Activated CD8-positive, alpha-beta T cell treated with anti-CD3 and anti-CD28 coated beads for 36 hours (primary cell): Measurements from ENCODE around the gene MYH15. TPM values are rescaled to one million over a fixed set of nuclear protein-coding genes. Genes with fewer than 3 reads are reported as not detected.

Experiments
- ATAC-seq: fragments of 200-7000 bp; cut with Tn5 transposase; one replicate; pipeline ENCODE4 v1.10.0; 2021; ENCODE audit warnings: mild to moderate bottlenecking, moderate library complexity
- CTCF ChIA-PET: fragments of 350-600 bp; sonication (Branson Sonifier 250); formaldehyde crosslinking; loops from one replicate; lab custom pipeline; 2021; ENCODE audit warnings: antibody characterized with exemption; lab: Charles Lee
- POLR2A ChIA-PET: fragments of 350-600 bp; sonication (Branson Sonifier 250); formaldehyde crosslinking; loops from one replicate; lab custom pipeline; 2021; ENCODE audit warnings: antibody characterized with exemption; lab: Charles Lee
- DNase-seq: peaks from one replicate; pipeline ENCODE4 v3.0.0-alpha.2; 2020
- H3K27ac Mint-ChIP-seq: one replicate; pipeline ENCODE4 v1.8.0; 2021; ENCODE audit warnings: mild to moderate bottlenecking, mixed read lengths
- H3K27me3 Mint-ChIP-seq: one replicate; pipeline ENCODE4 v1.8.0; 2021; ENCODE audit warnings: mixed read lengths
- H3K36me3 Mint-ChIP-seq: one replicate; pipeline ENCODE4 v1.8.0; 2021; ENCODE audit warnings: low read depth, mixed read lengths
- H3K4me1 Mint-ChIP-seq: one replicate; pipeline ENCODE4 v1.8.0; 2021; ENCODE audit warnings: low read depth, mixed read lengths
- H3K4me3 Mint-ChIP-seq: one replicate; pipeline ENCODE4 v1.8.0; 2021; ENCODE audit warnings: mild to moderate bottlenecking, moderate library complexity, mixed read lengths
- H3K9me3 Mint-ChIP-seq: one replicate; pipeline ENCODE4 v1.8.0; 2021; ENCODE audit warnings: mixed read lengths
- intact Hi-C: fragments of 100-400 bp; cut with micrococcal nuclease; formaldehyde crosslinking; loops from one replicate; pipeline ENCODE4 v1.10.0; 2022
- total RNA-seq, 2 experiments: library from RNA; stranded (reverse); gene quantifications; one replicate each; pipeline ENCODE4 v1.2.3, GENCODE V29; 2021
- TF ChIP-seq, protein P1 (sequence below): fragments of 200-600 bp; IDR thresholded peaks from one replicate; pipeline ENCODE4 v1.8.0; 2022; ENCODE audit warnings: antibody characterized with exemption, mild to moderate bottlenecking

Gene MYH15
- total RNA-seq, 2 experiments from 2014 or later, result 0.07 to 0.09 TPM

DNA sequence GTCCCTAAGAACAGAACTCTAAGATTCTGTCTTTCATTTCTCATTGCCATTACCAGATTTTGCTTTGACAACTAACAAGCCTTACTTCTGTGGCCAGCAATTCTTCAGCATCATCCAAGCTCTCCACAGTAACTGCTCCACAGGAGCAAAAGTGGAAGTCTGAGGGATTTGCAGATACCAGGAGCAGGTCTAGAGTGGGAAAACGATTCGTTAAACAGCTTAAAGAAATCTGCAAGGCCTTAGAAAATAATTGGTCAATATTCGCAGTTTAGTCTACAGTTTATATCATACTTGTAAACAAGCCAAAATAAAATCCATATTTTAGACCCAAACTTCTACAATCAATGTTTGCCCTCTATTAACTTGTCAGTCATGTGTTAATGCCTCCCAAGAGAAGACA is 24.1 kb downstream of the MYH15 start:
- no peak overlapping the region for H3K4me3 Mint-ChIP-seq
- CTCF ChIA-PET, result interaction anchor here (0.9 to 8.3 kb wide), 5 partner anchors 7 to 429 kb away, joined by 4 to 69 read pairs (median 5); no protein-coding TSS in a partner anchor
- ATAC-seq, result no peak
- TF ChIP-seq, protein P1, sequence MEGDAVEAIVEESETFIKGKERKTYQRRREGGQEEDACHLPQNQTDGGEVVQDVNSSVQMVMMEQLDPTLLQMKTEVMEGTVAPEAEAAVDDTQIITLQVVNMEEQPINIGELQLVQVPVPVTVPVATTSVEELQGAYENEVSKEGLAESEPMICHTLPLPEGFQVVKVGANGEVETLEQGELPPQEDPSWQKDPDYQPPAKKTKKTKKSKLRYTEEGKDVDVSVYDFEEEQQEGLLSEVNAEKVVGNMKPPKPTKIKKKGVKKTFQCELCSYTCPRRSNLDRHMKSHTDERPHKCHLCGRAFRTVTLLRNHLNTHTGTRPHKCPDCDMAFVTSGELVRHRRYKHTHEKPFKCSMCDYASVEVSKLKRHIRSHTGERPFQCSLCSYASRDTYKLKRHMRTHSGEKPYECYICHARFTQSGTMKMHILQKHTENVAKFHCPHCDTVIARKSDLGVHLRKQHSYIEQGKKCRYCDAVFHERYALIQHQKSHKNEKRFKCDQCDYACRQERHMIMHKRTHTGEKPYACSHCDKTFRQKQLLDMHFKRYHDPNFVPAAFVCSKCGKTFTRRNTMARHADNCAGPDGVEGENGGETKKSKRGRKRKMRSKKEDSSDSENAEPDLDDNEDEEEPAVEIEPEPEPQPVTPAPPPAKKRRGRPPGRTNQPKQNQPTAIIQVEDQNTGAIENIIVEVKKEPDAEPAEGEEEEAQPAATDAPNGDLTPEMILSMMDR, result no peak
- no peak overlapping the region for H3K27ac Mint-ChIP-seq
- no peaks in the 10 kb centered on the region for H3K27me3 Mint-ChIP-seq
- no peaks in the 10 kb centered on the region for H3K36me3 Mint-ChIP-seq
- intact Hi-C loops, result loop anchor here (5.0 kb wide), 1 partner anchor 66 kb away; no protein-coding TSS in a partner anchor
- DNase-seq, result no peak
- H3K9me3 Mint-ChIP-seq, result no peaks in the 10 kb centered on the region
- H3K4me1 Mint-ChIP-seq, result peaks cover 4% of the 10 kb centered on the region
- POLR2A ChIA-PET, result no interaction called here

DNA sequence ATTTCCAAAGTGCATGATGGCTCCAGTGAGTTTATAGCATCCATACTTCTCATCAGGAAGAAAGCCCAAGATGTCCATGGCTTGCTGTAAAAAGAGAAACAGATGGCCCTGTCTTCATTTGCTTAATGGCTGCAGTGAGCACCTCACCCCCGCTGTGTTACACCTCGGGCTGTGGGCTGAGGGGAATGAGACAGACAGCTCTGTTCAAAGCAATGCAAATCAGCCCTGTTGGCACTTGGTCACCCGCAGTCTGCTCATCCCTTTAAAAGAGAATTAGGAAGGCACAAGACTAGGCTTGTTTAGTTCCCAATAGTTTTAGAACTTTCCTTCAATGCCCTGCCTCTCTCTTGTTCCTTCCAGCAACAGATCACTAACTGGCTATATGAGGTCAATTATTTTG is 25.2 kb downstream of the MYH15 start:
- H3K4me1 Mint-ChIP-seq, result peaks cover 4% of the 10 kb centered on the region
- ChIA-PET POLR2A (no interaction called here), CTCF (interaction anchor here (1.1 to 8.3 kb wide), 2 partner anchors 5 to 67 kb away, joined by 5 to 69 read pairs; no protein-coding TSS in a partner anchor)
- TF ChIP-seq, protein P1, result no peak
- no peak overlapping the region for H3K27ac Mint-ChIP-seq
- no peaks in the 10 kb centered on the region for H3K27me3 Mint-ChIP-seq
- DNase-seq, result no peak
- no peak overlapping the region for H3K4me3 Mint-ChIP-seq
- intact Hi-C loops, result loop anchor here (5.0 kb wide), 1 partner anchor 67 kb away; no protein-coding TSS in a partner anchor
- ATAC-seq, result no peak
- H3K9me3 Mint-ChIP-seq, result no peaks in the 10 kb centered on the region
- no peaks in the 10 kb centered on the region for H3K36me3 Mint-ChIP-seq

DNA sequence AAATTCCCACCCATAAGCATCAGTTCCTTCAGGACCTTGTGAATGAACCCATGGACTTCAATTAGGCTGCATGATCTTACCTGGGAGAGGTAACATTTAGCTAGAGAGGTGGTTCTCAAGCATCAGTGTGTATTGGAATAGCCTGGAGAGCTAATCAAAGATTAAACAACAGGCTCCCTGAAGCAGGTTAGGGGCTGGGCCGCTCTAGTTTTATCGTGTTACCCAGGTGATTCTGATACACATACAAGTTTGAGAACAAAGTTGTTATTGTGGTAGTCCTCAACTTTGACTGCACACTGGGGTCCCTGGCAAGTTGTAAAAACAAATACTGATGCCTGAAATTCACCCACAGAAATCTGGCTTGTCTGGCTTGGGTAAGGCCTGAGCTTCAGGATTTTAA is 31.2 kb downstream of the MYH15 start:
- ChIA-PET CTCF (interaction anchor here (0.9 to 5.7 kb wide), 4 partner anchors 10 to 326 kb away, joined by 3 to 69 read pairs (median 20); no protein-coding TSS in a partner anchor), POLR2A (no interaction called here)
- H3K27ac Mint-ChIP-seq, result no peak overlapping the region
- no peaks in the 10 kb centered on the region for H3K36me3 Mint-ChIP-seq
- no peak overlapping the region for H3K4me3 Mint-ChIP-seq
- intact Hi-C loops, result loop anchor here (5.0 to 10.0 kb wide), 2 partner anchors 114 to 257 kb away; partner anchors contain the start of gene IFT57
- no peak for DNase-seq
- ATAC-seq, result no peak
- no peaks in the 10 kb centered on the region for H3K27me3 Mint-ChIP-seq
- H3K9me3 Mint-ChIP-seq, result no peaks in the 10 kb centered on the region
- TF ChIP-seq, protein P1, result no peak
- no peaks in the 10 kb centered on the region for H3K4me1 Mint-ChIP-seq

DNA sequence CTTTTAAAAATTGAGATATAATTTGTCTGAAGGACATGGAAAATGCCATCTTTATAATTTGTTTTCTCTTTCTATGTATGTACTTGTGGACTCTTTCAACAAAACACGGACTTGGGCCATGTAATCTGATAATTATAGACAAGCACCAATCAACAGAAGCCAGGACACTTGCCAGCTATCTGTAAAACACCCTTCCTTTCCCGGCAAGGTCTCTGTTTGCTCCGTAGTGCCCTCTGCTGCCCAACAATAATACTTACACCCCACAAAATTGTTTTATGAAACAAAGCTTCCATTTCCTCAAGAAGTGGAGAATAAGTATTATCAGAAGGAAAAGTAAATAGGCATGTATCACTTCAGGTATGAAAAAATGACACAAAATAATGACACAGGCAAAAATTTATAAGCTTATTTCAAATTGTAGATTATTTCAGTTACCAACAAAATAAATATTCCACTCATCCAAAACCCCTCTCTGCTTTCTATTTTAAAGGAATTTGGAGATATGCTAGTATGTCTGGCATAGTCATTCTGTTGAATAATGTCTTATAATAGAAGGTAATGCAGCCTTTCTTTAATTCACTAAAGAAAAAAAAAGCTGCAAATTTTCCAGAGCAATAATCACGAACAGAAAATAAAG is 32.8 kb downstream of the MYH15 start:
- TF ChIP-seq, protein P1, result peak; percentile 61
- POLR2A ChIA-PET, result interaction anchor here (0.6 kb wide), 1 partner anchor 164 kb away, joined by 3 read pairs; no protein-coding TSS in a partner anchor
- no peak overlapping the region for H3K27ac Mint-ChIP-seq

More for the DNA sequence above, 32.8 kb downstream of the MYH15 start:
- Mint-ChIP-seq H3K27me3 (no peaks in the 10 kb centered on the region), H3K9me3 (no peaks in the 10 kb centered on the region), H3K4me1 (no peaks in the 10 kb centered on the region), H3K36me3 (no peaks in the 10 kb centered on the region), H3K4me3 (no peak overlapping the region)
- DNase-seq (peak; percentile 68), ATAC-seq (peak; percentile 95)
- CTCF ChIA-PET, result interaction anchor here (0.6 to 5.7 kb wide), 58 partner anchors 8 to 1242 kb away, joined by 3 to 69 read pairs (median 4); partner anchors contain the start of gene IFT57
- intact Hi-C loops, result loop anchor here (1.0 to 10.0 kb wide), 3 partner anchors 113 to 324 kb away; partner anchors contain the start of gene IFT57
